ENCODE data around the gene NTN1. TPM values are rescaled to one million over a fixed set of nuclear protein-coding genes. Genes with fewer than 3 reads are reported as not detected.

Gene NTN1
- total and polyA plus RNA-seq, 2 experiments from 2014 or later = 0.42 to 2.1 TPM

DNA sequence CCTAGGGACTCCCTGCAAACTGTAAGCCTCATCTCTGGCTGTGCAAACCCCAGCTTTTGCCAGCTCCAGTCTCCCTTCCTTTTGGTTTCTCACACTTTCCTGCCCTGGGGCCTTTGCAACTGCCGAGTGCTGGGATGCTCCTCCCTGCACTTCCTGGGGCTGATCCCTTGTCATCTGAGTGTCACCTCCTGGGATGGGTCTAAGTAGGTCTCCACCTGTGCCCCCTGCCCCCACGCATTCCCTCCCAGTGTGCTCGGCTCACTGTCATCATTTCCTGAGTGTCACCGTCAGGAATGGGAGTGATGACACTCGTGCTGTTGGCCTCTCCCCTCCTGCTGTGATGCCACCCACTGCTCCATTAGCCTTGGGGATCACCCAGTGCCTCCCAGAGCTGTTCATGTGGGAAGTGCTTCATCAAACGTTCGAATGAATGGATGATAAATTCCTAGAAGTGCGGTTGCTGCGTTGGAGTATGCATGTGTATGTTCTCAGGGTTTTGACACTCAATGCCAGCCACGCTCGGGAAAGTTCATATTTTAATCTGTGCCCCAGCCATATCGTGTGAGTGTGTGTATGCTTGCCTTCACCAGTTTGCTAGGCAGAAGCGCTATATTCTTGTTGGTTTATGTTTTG, 189.9 kb downstream of the NTN1 start:
- WGBS (ENCODE audit: low lambda C conversion rate, missing lambda C conversion rate) = 69% methylated on average over 13 of the region's 13 CpGs
- Histone ChIP-seq H3K4me2 (no peak overlapping the region), H3K9me2 (replicated peaks; ENCODE audit: insufficient read depth) (no peaks in the 10 kb centered on the region), H4K20me1 (ENCODE audit: insufficient read depth, poor library complexity, severe bottlenecking) (no peaks in the 10 kb centered on the region), H3K9me3 (ENCODE audit: low read depth) (peaks cover 9% of the 10 kb centered on the region), H3K79me2 (no peaks in the 10 kb centered on the region), H3K27me3 (no peaks in the 10 kb centered on the region), H3K4me3 (no peak overlapping the region), H3K36me3 (replicated peaks; ENCODE audit: insufficient read depth, low read depth) (no peaks in the 10 kb centered on the region), H2AFZ (no peak overlapping the region), H3K27ac (no peak overlapping the region), H3K4me1 (ENCODE audit: insufficient read depth) (peaks cover 10% of the 10 kb centered on the region)
- no peak for TF ChIP-seq EZH2 (IDR thresholded peaks at IDR 0.05; ENCODE audit: borderline replicate concordance)
- TF ChIP-seq, protein P1, sequence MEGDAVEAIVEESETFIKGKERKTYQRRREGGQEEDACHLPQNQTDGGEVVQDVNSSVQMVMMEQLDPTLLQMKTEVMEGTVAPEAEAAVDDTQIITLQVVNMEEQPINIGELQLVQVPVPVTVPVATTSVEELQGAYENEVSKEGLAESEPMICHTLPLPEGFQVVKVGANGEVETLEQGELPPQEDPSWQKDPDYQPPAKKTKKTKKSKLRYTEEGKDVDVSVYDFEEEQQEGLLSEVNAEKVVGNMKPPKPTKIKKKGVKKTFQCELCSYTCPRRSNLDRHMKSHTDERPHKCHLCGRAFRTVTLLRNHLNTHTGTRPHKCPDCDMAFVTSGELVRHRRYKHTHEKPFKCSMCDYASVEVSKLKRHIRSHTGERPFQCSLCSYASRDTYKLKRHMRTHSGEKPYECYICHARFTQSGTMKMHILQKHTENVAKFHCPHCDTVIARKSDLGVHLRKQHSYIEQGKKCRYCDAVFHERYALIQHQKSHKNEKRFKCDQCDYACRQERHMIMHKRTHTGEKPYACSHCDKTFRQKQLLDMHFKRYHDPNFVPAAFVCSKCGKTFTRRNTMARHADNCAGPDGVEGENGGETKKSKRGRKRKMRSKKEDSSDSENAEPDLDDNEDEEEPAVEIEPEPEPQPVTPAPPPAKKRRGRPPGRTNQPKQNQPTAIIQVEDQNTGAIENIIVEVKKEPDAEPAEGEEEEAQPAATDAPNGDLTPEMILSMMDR (IDR thresholded peaks at IDR 0.05; ENCODE audit: poor library complexity) = no peak
- TF ChIP-seq EZH2phosphoT487 (IDR thresholded peaks at IDR 0.05; ENCODE audit: low read depth, severe bottlenecking, unreplicated experiment) = no peak
- DNase-seq (ENCODE audit: low spot score) = no peak

DNA sequence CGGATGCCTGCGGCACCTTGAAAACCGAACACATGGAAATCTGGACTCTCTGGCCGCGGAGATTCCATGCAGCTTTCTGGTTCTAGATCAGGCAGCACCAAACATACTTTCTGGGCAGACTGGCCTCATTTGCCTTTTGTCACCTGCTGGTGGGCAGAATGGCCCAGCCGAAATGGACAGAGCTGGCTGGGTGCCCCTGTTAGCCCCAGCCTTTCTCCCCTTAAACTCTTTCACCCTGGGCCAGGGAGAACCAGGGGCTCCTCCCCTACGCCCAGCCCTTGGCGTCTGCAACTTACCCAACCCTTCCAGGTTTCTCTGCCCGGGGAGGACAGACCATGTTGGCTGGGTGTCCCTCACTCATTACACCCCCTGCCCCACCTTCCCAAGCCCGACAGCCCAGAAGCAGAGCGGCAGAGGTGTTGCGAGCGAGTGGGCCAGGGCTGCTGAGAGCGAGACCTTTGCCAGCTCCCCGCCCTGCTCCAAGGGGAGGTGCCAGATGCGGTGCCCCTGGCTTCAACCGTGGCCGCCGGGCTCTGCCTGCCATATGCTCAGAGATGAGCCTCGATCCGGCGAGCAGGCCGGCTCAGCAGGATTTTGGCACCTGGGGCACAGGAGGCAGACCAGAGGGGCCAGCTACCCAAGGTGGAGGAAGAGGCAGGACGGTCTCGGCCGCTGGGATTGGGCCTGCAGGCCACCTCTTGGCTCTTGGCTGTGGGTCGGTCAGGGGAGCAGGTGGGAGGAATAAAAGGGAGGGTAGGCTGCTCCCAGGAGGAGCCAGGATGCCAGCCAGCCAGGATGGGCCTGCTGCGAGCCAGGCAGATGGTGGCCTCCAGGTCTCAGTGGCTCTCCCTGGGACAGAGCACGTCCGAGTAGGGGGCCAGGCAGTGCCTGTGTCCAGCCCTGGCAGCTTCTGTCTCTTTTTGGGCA, 191.3 kb downstream of the NTN1 start:
- Histone ChIP-seq H3K27me3 (no peaks in the 10 kb centered on the region), H4K20me1 (ENCODE audit: insufficient read depth, poor library complexity, severe bottlenecking) (no peaks in the 10 kb centered on the region), H3K9me2 (replicated peaks; ENCODE audit: insufficient read depth) (no peaks in the 10 kb centered on the region), H3K4me1 (ENCODE audit: insufficient read depth) (peaks cover 8% of the 10 kb centered on the region), H2AFZ (no peak overlapping the region), H3K4me3 (no peak overlapping the region), H3K36me3 (replicated peaks; ENCODE audit: insufficient read depth, low read depth) (no peaks in the 10 kb centered on the region), H3K9me3 (ENCODE audit: low read depth) (peaks cover 12% of the 10 kb centered on the region), H3K27ac (no peak overlapping the region), H3K4me2 (no peak overlapping the region), H3K79me2 (no peaks in the 10 kb centered on the region)
- DNase-seq (ENCODE audit: low spot score) = no peak
- WGBS (ENCODE audit: low lambda C conversion rate, missing lambda C conversion rate) = 93% methylated on average over 30 of the region's 30 CpGs
- TF ChIP-seq EZH2 (IDR thresholded peaks at IDR 0.05; ENCODE audit: borderline replicate concordance) = no peak
- no peak for TF ChIP-seq EZH2phosphoT487 (IDR thresholded peaks at IDR 0.05; ENCODE audit: low read depth, severe bottlenecking, unreplicated experiment)
- TF ChIP-seq, protein P1 (IDR thresholded peaks at IDR 0.05; ENCODE audit: poor library complexity) = no peak

- H3K79me2 ChIP-seq = no peaks in the 10 kb centered on the region
- no peaks in the 10 kb centered on the region for H3K36me3 ChIP-seq (replicated peaks; ENCODE audit: insufficient read depth, low read depth)
- H3K4me3 ChIP-seq = no peak overlapping the region
- 88% methylated on average over 3 of the region's 3 CpGs for WGBS (ENCODE audit: low lambda C conversion rate, missing lambda C conversion rate)
- peaks cover 12% of the 10 kb centered on the region for H3K9me3 ChIP-seq (ENCODE audit: low read depth)
- H3K9me2 ChIP-seq (replicated peaks; ENCODE audit: insufficient read depth) = no peaks in the 10 kb centered on the region
- H4K20me1 ChIP-seq (ENCODE audit: insufficient read depth, poor library complexity, severe bottlenecking) = no peaks in the 10 kb centered on the region
- TF ChIP-seq, protein P1 (IDR thresholded peaks at IDR 0.05; ENCODE audit: poor library complexity) = no peak
- no peak for TF ChIP-seq EZH2phosphoT487 (IDR thresholded peaks at IDR 0.05; ENCODE audit: low read depth, severe bottlenecking, unreplicated experiment)
- TF ChIP-seq EZH2 (IDR thresholded peaks at IDR 0.05; ENCODE audit: borderline replicate concordance) = no peak
- no peak overlapping the region for H3K4me2 ChIP-seq
- no peak overlapping the region for H2AFZ ChIP-seq
- H3K27ac ChIP-seq = no peak overlapping the region
- no peak for DNase-seq (ENCODE audit: low spot score)
- no peaks in the 10 kb centered on the region for H3K27me3 ChIP-seq
- H3K4me1 ChIP-seq (ENCODE audit: insufficient read depth) = peaks cover 13% of the 10 kb centered on the region
Observed at GRCh38 chr17:9213303-9213640, 192.0 kb downstream of the NTN1 start.

Measured in hepatocyte (in vitro differentiated cells).